NCI-H460 (cell line): ENCODE measurements around the gene S100A8. TPM values are rescaled to one million over a fixed set of nuclear protein-coding genes. Genes with fewer than 3 reads are reported as not detected.
A peak's percentile ranks its signal among the peaks of the same experiment; 100 is the strongest.
"Not testable (repeated sequence)": the region's sequence is repeated elsewhere in the genome, so short reads cannot be mapped to it uniquely, and the experiment has no call there.

Experiments
- DNase-seq: peaks from one replicate; pipeline ENCODE4 v3.0.0-alpha.2; 2016; ENCODE audit warnings: low read depth; ENCODE audit errors: extremely low read depth
- polyA plus RNA-seq: library from polyadenylated mRNA; depleted of rRNA; stranded (reverse); fragments of >200 nt; gene quantifications from 2 replicates; pipeline ENCODE4 v1.2.3, GENCODE V29; 2014; cell fraction: nucleus; rRNA removed
- total RNA-seq: library from RNA; depleted of rRNA; stranded (reverse); fragments of >200 nt; shearing (Covaris generic); gene quantifications from 2 replicates; pipeline ENCODE4 v1.2.3, GENCODE V29; 2014; rRNA removed

The S100A8 gene
- not detected in 2 replicates for total RNA-seq
- not detected in 2 replicates for polyA plus RNA-seq

DNA sequence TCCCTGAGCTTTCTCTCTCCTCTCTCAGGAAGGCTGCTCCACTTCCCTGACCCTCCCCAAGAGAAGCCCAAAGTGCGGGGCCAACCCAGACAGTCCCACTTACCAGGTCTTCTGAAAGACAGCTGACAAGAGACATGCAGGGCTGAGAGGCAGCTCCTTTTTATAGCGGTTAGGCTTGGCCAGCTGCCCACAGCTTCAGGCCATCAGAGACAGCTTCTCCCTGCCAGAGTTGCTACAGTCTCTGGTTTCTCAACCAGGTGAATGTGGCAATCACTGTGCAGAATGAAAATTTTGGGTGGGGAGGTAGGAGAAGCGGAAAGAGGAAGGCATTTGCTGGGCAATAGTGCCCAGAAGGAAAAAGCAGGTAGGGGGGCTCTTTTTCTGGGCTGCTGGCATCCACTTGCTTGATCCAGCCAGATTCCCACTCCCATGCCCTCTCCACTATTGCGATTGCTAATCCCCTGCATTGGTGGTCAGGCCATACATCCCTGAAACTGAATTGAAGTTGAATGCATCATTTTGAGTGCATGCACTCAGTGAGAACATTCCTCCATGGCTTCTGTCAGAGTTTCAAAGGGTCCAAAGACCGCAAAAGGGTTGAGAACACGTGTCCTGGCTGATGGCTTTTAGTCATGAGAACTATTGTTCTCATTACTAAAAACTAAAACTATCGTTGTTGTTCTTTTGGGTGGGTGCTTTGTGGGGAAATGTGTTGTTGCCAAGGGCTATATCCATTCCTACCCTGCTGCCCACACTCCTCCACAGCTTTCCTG, at the start of gene S100A8:
Gene S100A8 (minus strand): TSS at position 136 of the 773 bp plus-strand sequence. CDS start 538 bp downstream, outside the sequence.
- DNase-seq, result no peak

DNA sequence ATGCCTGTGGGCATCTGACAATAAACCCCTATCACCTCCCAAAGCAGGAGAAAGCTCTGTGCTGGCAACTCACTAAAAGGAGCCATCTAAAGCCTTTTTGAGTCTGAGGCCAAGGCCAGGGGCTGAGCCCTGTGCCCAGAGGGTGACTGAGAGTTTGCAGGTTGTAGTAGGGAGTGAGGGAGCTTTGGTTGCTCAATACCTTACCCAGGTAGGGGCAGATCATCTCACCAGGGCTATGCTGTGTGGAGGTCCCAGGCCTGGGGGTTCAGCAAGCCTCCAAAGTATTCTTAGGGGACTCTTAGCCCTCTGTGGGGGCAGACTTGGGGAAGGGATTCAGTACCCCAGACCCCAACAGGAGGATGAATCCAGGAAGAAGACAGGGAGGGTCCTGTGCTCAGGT, 48.4 kb upstream of the S100A8 start:
- no peak for DNase-seq

DNA sequence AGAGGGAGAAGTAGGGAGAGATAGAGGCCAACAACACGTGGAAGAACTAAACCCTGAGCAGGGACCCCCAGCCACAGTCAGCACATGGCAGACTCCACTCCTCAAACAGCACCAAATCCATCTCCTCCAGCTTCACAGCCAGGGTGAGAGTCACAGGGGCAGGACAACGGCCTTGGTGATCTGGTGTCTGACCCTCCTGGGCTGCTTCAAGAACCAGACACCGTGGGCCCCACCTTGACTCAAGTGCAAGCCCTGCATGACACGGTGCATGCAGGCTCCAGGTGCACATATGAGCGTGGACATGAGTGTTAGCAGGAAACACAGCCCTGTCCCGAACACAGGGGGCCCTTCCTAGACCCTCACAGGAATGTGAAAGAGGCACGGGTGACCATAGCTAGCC, 47.7 kb upstream of the S100A8 start:
- DNase-seq, result no peak

DNA sequence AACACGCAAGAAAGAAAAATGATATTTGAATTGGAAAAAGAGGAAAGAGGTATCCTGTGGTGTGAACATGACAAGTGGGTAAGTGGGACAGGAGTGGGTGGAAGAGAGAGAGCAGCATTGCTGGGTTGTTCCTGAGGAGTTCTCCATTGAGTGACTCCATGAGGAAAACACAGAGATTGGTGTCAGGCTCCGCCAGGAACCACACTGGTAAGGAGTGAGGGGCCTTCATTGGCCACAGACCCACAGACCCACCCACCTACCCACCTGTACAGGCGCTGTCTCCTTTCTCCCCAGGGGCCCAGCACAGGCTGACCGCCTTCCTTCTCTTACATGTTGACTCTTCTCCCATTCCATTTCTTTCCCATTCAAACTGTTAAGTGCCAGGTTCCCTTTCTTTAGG, 46.4 kb upstream of the S100A8 start:
- DNase-seq, result no peak

DNA sequence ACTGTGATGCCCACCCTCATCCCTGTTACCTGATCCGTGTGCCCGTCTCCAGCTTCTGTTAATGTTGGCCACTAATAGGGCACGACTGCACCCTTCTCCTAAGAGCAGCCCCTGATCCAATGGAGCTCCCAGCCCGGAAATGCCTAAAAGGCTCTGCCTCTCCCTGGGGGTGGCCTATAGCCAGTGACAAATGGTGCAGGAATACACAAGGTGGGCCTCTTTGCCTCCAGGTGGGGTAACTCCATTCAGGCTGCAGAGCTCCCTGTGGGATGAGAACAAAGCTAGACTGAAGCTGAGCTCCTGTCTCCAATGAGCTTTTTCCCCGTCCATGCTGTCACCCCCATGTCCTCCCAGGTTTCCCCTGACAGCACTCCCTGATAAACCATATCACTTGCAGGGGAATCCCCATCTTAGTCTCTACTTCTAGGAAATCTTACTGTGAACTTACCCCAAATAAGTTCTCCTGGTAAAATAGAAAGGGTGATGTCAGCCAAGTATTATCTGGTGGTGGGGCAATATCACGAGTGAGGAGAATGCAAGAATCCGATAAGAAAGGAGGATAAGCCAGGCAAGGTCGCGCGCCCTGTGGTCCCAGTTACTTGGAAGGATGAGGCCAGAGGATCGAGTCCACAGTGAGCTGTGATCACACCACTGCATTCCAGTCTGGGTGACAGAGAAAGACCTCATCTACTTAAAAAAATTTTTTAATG, 44.0 kb upstream of the S100A8 start:
- no peak for DNase-seq

DNA sequence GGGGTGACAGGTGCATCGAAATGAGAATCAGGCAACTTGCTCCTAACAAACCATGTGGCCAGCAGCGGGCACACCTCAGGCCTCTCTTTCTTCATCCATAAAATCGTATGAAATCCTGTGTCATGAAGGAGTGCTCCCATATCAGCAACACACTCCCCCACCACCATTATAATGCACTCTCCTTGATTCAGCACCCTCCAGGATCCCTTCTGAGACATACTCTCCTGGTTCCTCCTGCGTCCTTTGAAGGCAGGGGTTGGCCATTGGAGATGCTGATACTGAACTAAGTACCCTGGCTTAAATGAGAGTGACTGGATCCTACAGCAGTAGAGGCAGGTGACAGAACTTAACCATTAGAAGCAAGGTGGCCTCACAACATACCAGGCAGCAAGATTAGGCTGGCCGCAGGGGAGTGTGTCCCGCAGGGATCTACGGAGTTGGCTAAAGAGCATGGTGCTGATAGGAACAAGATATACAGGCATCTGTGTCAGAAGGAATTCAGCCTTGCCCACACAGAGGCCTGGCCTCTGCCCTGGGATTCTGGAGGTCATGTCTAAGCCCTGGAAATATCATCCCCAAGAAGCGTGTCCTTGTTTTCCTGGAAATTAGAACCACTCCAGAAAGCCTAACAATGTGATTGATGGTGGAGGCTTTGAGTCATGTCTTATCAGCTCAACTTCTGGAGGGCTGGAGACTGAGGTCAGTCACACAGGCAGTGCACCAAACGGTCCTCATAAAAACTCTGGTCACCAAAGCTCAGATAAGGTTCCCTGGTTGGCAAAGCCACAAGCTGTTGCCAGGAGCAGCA, 42.2 kb upstream of the S100A8 start:
- no peak for DNase-seq

DNA sequence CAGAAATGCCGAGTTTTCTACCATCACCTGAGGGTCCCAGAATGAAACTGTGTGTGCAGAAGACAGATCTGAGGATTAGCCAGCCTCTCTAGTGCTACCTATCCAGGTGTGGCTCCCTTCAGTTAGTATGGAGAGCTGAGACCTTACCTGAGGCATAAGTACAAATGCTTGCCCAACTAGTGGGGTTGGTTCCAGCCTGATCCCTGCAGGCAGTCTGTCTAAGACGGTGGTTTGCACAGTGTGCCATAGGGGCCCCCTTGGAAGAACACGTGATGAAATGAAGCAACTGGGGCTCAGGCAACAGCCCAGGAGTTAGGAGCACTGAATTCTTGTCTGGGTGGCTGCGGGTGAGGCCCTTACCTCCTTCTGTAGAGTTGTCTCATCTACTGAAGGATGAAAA, 41.1 kb upstream of the S100A8 start:
- no peak for DNase-seq

DNA sequence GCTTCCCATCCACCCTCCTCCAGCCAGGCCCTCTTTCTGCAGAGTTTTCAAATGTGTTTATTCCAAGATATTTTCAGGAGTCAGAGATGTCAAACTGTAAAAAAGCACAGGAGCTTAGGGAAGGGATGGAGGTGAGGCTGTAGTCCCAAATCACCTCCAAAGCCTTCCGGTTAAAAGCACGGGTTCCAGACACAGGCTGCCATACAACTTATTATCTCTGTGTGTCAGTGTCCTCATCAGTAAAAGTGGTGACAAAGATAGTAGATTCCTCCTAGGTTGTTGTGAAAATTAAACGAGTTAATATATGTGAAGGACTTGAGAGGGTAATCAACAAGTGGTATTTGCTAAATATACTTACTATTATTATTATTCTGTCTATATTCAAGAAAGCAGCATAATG, 40.6 kb upstream of the S100A8 start:
- no peak for DNase-seq

DNA sequence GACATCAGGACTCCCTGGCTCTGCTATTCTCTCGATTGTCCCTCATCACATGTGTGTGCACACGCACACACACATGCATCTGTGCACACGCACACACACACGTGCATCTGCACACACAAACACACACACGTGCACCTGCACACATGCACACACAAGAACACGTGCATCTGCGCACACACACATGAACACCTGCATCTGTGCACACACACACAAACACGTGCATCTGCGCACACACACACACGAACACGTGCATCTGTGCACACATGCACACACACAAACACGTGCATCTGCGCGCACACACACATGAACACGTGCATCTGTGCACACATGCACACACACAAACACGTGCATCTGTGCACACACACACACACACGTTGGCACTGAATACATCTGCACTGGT, 40.1 kb upstream of the S100A8 start:
- DNase-seq, result no peak

DNA sequence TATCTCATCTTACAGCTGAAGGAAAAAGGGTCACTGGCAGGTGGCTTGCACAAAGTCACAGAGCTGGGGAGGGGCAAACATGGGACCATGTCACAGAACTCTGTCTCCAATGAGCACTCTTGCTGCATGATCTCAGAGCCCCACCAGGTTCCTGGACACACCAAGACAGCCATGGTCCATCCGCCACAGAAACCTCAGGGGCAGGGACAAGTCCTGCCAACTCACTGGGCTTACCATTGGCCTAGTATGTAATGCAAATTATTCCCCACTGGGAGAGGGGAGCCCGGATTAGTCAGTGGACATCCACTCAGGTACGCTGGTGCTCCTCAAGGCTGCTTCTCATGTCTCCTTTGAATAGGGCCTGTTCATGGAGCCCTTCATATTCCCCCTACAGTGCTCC, 39.7 kb upstream of the S100A8 start:
- no peak for DNase-seq

DNA sequence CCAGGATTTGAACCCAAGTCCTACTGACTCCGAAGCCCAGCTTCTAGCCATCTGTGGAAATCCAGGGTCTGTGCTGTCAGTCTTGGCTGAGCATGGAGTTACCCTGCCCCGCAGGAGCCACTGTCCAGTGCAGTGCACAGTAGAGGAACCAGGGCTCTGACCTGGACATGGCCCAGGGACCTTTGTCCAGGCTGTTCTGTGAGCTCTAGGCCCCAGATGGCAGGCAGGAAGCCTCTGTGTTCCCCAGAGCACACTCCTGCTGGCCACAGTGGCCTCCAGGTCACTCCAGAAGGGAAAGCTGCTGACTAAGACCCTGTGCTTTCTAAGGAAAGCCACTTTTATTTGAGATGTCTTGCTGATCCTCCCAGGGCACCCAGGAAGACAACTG, 39.3 kb upstream of the S100A8 start:
- DNase-seq, result no peak

DNA sequence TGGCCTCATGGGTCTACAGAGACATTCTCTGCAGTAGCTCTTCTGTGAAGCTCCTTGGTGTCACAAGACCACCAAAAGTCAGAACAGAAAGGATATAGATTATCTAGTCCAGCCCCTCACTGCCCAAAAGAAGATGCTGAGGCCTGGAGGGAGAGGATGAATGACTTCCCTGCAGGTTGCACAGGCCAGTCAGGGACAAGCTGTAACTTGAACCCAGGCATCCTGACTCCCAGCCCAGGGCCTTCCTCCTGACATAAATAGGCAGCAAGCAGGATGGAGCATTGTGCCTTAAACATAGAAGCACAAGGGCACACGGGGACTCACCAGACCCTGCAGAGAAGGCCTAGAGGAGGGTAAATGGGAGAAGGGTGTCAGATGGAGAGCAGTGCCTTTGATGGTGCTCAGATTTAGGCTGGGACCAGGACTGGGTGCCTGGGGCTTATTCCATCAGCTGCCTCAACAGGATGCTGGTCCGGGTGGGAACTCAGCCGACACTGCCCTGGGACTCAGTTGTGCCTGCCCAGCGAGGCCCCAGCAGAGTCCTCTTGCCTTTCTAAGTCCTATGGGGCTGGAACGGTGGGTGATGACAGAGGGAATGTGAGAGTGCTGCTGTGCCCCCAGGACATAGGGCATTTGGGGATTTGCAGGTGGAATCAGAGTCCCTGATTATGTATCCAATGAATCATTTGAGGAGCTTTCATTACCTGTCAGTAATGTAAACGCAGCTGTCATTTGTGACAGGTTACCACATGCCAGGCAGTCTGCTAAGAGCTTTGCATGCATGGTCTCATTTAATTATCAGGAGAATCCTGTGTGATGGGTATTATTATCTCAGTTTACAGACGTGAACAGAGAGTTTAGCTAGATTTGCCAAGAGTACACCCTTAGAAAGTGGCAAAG, 38.6 kb upstream of the S100A8 start:
- DNase-seq, result no peak

DNA sequence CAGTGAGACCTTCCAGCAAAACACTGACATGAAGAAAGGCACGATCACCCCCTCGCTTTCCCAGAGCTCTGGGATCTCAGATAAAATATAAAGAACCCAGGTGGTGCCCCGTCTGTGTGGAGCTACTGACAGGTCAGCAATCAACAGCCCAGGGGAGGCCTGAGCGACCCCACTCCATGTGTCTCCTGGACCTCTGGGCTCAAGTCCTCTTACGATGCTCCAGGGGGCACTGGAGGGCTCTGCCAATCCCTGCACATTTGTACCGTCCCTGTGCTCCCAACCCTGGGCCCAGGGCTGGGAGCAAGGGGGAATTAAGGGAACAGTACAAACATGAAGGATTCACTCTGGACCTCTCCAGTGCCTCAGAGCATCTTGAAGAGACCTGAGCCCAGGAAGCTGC, 37.9 kb upstream of the S100A8 start:
- no peak for DNase-seq

DNA sequence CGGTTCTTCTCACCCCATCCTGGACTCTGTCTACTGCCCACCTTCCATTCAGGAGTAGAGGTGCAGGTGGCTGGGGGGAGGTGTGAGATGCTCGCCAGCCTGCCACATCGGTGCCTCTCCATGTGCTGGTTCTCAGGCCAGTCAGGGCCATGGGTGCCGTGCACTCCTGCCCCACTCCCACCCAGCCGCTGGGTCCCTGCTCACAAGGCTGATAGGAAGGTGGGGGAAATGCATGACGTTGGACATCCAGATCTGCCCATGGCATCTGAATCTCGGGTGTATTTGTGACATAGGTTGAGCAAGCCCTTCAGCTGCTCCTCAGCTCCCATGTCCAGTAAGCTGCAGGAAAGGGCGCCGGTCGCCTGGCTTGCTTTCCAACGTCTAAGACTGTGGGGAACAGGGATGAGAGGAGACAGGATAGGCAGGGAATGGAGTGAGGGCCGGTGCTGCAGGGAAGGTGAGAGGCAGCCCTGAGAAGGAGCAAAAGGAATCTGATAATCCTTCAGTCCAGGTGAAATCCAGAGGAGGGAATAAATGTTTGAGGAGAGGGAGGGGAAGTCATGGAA, 37.3 kb upstream of the S100A8 start:
- DNase-seq, result no peak

DNA sequence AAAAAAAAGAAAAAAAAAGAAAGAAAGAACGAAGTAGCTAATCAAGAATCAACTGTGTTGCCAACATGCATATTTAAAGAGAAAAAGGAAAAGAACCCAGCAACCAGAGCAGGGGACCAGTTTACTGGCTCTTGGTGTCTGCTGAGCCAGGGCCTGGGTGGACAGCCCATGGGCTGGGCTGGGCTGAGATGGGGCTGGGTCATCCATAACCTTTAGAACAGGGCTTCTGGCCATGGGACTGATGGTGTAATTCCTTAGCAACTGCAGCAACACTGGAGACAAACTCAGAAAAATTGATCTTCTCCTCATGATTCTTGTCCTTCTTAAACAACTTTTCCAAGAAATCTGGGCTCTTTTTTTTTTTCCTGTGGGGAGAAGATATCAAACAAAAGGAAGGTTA, 35.9 kb upstream of the S100A8 start:
- DNase-seq, result no peak

DNA sequence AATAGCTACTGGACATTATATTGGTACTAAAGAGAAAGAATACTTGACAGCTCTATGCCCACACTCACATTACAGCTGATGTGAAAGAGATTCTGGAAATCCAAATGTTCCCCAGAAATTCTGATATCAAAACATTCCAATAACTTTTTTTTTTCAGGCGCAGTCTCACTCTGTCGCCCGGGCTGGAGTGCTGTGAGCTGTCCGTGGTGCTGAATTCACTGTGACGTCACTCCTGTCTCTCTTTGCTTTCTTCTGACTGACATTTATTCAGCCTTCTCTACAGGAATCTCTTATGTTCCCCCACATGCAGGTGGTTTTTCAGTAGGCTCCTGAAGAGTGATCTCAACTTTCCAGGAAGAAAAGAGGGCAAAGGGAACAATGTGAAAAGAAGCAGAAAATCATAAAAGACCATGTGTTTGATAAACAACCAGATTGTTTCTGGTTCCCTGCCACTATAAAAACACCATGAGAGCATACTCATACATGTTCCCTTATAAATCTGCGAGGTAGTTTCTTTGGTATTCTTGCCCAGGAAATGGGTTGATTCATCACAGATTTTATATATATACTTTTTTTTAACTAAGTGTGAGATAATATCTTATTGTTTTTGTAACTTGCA, 31.7 kb upstream of the S100A8 start:
- peak; percentile 69 for DNase-seq

DNA sequence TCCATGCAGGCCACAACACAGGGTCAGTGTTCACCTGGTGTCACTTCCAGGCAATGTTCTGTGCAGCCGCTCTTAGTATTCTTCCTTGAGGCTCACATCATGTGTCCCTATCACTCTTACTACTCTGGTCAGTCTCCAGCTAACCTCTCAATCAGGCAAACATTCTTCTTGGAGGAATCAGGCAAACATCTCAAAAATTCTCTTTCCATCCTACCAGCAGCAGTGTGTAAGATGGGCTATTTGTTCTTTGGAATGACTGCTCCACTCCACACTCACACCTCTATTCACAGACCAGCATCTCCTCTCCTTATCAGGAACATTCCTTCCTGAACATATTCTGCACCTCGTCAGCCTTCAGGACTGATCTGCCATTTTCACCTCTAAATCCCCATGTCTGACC, 29.4 kb upstream of the S100A8 start:
- no peak for DNase-seq

DNA sequence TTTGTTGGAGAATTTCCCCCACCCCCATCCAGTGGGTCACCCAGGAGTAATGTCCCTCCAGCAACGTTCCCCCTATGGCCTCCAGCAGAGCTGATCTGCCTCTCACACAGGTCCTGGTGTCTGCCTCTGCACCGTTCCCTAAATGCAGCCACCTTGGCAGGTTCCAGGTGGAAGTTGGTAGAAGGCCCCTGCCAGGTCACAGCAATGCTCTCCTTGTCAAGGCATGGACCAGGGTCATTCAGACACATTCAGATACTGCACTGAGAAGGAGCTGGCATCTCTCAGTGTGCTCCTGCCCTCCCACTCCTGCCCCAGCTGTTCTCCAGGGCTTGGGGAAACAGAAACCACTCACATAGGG, 28.5 kb upstream of the S100A8 start:
- DNase-seq, result not testable (repeated sequence)

DNA sequence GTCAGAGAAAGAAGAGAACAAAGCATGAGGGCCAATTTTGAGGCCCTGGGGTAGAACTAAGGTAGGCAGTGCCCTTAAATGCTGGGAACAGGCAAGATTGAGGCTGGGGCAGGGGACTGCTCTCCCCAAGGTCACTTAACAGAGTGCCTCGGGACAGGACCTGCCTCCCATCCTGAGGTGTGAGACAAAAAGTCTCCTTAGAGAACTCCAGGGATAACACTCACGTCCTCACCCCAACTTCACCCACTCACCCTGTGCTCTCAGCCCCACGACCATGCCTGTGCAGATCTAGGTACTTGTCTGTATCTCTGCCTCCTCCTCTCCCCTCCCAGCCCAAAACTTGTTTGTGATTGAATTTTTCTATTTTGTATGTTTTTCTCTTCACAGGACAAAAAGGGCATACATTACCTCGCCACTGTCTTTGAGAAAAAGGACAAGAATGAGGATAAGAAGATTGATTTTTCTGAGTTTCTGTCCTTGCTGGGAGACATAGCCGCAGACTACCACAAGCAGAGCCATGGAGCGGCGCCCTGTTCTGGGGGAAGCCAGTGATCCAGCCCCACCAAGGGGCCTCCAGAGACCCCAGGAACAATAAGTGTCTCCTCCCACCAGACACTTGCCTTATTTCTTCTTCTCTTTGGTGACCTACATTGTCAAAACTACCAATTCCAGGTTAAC, 28.0 kb upstream of the S100A8 start:
- DNase-seq, result not testable (repeated sequence)
